IPS-NIHi7 (cell line): Measurements from ENCODE around the gene CELF4.
"Not testable (repeated sequence)": the region's sequence is repeated elsewhere in the genome, so short reads cannot be mapped to it uniquely, and the experiment has no call there.

Experiments used
- DNase-seq: peaks from one replicate; pipeline ENCODE4 v3.0.0; 2012; ENCODE audit warnings: mixed read lengths; ENCODE audit errors: extremely low spot score

Gene CELF4

GRCh38 chr18:37358061-37358460, 207.5 kb downstream of the CELF4 start:
- DNase-seq, result not testable (repeated sequence)

DNA sequence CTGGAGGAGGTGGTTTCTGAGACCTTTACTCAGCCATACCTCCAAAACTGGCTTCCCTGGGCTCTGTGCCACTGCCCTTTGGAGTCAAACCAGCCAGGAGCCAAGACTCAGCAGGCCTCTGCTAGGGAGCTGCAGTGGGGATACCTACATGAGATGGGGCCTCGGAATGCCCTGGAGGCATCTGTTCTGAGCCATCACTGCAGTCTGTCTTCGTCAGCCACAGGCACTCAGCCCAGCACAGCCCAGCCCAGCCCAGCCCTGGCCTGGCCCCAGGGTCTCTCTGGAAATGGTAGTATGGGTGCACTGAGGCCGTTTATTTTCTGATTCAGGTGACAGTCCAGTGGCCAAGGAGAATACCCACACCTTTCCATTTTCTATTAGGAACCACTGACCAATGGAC, 209.8 kb downstream of the CELF4 start:
- no peak for DNase-seq

GRCh38 chr18:37351110-37351509, 214.5 kb downstream of the CELF4 start:
- no peak for DNase-seq

DNA sequence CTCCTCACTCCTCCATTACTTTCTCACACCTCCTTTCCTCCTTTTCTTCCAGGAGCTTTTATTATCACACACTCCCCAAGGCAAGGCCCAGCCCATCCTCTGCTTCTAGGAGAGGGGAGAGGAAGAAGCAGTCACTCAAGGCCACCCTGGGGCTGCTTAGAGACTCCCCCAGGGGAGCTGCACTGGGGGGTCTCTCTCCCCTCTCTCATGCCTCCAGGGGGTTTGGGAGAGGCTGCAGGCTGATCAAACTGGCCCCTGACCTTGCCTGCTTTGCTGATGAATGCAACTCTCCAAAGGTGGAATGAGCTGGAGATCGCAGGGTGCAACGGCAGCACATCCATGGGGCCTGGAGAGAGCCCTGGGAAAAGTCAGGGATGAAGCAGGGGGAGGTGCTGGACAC, 216.9 kb downstream of the CELF4 start:
- DNase-seq, result no peak

- DNase-seq, result peak; percentile 51
Measured at GRCh38 chr18:37346048-37346447, 219.6 kb downstream of the CELF4 start.

GRCh38 chr18:37343542-37343851, 222.1 kb downstream of the CELF4 start:
- no peak for DNase-seq

GRCh38 chr18:37341473-37342086, 224.0 kb downstream of the CELF4 start:
- DNase-seq, result no peak

DNA sequence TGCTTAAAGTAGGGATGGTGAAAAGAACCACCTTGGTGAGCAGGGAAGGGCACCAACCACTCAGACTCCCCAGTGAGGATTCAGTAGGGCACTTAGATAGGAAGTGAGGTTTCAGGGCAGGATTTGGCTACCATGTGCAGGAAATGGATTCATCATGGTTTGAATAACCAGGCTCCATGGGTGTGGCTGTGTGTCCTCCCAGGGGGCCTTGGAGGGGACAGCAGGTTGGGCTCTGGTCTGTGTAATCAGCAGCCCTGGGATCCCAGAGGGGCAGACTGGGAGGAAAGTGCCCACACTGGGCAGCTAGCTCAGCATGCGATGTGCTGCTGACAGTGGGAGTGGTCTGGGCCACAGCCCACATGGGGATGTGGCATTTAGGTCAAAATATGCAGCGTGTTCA, 224.6 kb downstream of the CELF4 start:
- DNase-seq, result no peak

- DNase-seq, result no peak
Measured at GRCh38 chr18:37339701-37340215, 225.8 kb downstream of the CELF4 start.

- DNase-seq, result no peak
Measured at GRCh38 chr18:37336568-37337285, 228.9 kb downstream of the CELF4 start.

DNA sequence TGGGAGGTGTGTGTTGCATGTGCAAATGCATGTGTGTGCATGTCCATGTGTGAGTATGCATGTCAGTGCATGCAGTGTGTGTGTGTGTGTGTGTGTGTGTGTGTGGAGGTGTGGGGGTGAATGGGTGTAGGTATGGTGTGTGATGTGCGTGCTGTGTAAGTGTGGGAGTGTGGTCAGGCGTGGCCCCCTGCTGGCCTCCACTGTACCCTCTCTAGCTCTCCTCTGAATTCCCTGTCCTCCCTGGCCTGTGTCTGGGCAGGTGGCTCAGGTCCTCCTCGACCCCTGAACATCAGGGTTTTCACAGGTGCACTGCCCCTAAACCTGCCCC, 230.2 kb downstream of the CELF4 start:
- peak; percentile 49 for DNase-seq

- DNase-seq, result no peak
Measured at GRCh38 chr18:37334631-37335408, 230.8 kb downstream of the CELF4 start.

DNA sequence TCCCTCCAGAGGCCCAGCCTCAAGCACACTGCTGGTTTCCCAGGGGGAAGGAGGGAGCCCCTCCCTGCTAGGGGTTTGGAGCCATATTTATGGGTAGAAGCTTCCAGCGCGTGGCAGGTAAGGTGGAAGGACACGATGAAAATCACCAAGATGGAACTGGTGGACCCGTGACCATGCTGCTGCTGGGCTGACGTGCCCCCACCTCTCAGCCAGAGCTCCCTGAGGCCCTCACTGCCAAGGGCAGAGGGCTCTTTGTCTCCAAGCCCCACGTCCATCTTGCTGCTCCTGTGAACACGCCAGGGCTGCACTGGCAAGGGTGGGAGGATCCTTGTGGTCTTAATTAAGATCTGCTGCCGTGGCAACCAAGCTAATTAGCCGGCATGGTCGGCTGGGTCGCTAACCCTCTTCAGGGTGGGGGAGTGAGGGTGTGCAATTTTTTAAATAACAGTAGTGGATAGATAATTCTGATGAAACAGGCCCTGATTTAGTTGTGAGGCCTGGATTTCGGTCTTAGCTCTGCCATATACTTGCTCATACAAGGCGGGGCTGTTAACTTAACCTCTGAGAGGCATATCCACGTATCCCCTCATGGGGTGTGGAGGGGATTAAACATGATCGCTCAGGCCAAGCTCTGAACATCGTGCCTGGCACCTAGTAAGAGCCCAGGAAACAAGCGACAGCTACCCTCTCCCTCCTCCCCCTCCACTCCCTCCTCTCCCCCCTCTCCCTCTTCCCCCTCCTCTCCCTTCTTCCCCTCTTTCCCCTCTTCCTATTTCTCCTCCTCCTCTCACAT, 232.8 kb downstream of the CELF4 start:
- no peak for DNase-seq

DNA sequence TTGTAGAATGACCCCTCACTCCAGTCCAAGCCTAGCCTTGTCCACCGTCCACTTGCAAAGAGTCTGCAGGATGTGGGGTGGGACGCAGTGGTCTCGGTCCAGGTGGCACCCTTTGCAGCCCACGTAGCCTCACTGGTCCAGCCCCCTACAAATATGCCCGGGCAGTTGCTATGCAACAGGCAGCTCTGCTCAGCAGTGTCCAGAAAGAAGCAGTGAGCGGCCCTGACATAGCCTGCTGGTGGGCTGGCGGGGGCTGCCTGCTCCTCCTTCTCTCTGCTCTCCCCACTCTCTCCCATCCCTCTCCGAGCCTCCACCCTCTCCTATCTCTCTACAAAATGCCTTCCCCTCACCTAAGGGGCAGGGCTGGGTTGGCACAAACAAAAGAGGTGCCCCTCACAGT, 233.4 kb downstream of the CELF4 start:
- DNase-seq, result no peak

DNA sequence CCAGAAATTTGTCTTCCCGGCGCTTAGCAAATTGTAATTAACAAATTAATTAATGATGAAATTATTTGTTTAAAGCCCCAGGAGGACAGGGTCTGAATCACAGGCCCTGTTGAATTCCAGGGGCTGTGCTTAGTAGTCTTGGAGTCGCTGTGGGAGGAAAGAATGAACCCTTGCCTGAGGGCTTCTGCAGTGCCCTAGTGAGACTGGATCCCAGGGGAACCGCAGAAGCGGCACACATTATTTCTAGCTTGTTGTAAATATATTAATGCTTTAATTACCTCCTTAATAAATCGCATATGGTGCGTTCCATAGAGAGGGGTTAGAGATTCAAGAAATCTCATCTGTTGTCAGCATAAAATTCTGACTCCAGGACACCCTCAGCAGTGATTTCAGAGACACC, 235.4 kb downstream of the CELF4 start:
- no peak for DNase-seq

DNA sequence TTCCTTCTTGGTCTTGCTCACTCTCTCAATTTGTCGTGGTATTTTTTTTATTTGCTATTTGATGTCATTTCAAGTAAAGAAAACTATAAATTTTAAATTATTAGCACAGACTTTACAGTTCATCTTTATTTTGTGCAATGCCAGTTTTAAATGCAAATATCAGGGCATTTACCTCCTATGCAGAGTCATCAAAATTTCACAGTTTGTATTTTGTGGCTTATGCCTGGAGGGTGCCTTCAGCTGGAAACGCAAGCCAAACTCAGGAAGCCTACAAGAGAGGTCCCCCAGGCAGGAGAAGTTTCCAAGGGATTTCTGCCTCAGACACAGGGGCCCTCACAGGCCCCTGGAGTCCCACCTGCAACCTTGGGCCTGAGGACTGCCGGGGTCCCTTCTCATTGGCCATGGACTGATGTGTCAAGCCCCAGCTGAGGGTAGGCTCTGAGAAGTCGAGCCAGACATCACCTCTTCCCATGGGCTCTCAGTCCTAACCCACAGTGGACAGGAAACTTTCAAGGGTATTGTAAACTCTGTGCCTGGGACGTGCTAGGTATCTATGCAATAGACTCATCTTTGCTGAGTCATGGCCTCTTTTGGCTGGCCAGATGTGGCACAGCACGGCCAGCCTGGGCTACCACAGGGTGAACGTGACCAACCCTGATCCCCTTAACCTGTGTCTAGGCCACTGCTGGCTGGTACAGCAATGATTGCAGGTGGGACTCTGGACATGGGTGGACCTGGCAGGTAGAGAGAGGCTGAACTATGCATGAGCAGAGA, 236.5 kb downstream of the CELF4 start:
- no peak for DNase-seq

DNA sequence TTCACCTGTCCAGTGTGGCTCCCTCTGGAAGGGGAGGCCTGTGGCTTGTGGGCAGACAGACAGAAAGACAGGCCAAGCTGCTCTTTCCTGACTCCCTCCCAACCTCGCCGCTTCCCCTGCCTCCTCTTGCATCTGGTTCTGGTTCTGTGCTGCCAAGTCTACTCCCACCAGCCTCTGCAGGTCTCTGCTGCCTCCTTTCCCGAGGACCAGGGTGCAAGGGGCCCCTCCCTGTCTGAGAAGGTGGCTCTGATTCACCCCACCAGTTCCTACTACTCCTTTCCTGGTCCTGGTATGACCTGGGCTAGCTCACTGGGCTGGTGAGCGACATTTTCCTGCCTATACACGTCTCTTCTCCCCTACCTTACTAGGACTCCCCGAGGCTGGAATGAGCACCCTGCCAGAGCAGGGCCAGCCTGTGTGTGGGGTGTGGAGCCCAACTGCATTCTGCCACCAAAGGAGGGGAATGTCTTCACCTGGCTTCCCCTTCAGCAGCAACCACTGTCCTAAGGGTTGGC, 238.5 kb downstream of the CELF4 start:
- no peak for DNase-seq

- DNase-seq, result peak; percentile 82
Measured at GRCh38 chr18:37322492-37323035, 243.0 kb downstream of the CELF4 start.

DNA sequence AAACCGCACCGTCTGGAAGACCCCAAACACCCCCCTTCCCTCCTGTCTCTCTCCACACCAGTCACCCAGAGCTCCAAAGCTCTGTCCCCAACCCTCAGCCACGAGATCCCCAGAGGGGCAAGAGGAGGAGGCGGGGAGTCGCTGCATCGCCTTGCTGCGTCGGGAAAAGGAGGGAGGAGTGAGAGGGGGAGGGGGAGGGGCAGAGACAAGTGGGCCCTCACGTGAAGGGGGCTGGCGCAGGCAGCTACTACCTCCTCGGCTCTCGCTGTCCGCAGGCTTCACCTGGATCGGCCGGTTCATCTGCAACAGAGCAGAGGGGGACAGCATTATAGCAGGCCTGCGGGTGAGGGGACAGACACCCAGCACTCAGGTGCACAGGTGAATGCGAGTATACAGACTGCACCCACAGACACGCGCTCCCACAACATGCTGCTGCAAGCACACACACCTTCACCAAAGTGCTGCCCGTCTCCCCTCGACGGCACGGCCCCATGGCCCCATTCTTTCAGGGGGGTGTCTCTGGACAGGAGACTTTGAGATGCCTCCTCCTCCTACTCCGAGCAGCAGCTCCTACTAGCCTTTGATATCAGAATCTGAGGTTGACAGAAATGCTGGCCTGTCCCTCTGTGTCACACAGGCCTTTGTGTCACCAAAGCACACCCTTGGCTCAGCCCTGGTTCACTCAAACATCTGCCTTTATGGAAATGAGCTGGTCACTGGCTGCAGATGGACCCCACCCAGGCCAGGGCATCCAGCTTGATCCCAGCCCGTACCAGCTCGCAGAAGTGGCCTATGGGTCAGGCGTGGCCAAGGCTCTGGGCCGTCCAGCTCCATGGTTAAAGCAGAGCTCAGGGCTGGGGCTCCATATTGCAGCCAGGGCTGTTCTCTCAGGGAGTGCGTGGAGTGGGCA, 243.8 kb downstream of the CELF4 start:
- DNase-seq, result no peak

DNA sequence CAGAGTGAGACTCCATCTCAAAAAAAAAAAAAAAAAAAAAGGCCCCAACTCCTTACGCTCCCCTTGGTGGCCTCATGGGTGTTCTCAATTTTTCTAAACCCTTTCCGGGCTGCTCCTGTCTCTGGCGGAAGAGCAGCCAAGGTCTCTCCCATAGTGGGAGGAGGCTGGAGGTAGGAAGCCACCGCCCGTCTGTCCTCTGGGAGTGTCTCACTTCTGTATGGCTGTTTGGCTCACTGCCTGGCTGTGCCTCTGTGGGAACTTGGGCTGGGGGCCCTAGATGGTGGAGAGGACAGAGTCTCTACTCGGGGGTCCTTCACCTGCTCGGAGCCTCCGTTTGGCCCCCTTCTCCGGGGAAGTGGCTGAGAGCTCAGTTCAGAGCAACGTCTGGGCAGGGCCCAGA, 245.3 kb downstream of the CELF4 start:
- DNase-seq, result no peak
